SK-N-SH (cell line): ENCODE results near the gene DIAPH2. TPM values are rescaled to one million over a fixed set of nuclear protein-coding genes. Genes with fewer than 3 reads are reported as not detected.
A peak's percentile ranks its signal among the peaks of the same experiment; 100 is the strongest.

Source experiments
- CTCF ChIA-PET: fragments of 300-600, 350-600 bp; formaldehyde crosslinking; extraction: SDS; loops from one replicate; lab custom pipeline; 2021; lab: Yijun Ruan, JAX
- POLR2A ChIA-PET: fragments of 350-600 bp; sonication (Branson Sonifier 250); formaldehyde crosslinking; extraction: SDS; loops from one replicate; lab custom pipeline; 2020; ENCODE audit warnings: antibody characterized with exemption, inconsistent platforms; lab: Yijun Ruan, JAX
- DNase-seq: peaks from one replicate; pipeline ENCODE4 v3.0.0; 2012
- H2AFZ ChIP-seq: fragments of 200-600 bp; sonication (generic); 2 replicates; pipeline ENCODE4 v1.8.1; 2016; ENCODE audit warnings: antibody characterized with exemption, mild to moderate bottlenecking, low read depth
- H3F3A ChIP-seq: fragments of 200-600 bp; sonication (generic); replicated peaks from 2 replicates; pipeline ENCODE3; 2016; ENCODE audit warnings: antibody characterized with exemption, mild to moderate bottlenecking; ENCODE audit not compliant: insufficient read depth
- H3K27ac ChIP-seq, 2 experiments: fragments of 200-500 bp in 1 of 2; fragments of 200-600 bp in 1 of 2; sonication (Bioruptor generic) in 1 of 2; sonication (generic), shearing (Covaris generic) in 1 of 2; 2 replicates each; pipeline versions ENCODE4 v1.5.1 to v1.6.1; 2014 to 2016; ENCODE audit warnings: low read depth in 2 of 2, inconsistent platforms in 1 of 2, low read length in 1 of 2, mild to moderate bottlenecking in 1 of 2, mixed read lengths in 1 of 2
- H3K27me3 ChIP-seq: fragments of 200-600 bp; sonication (generic), shearing (Covaris generic); 2 replicates; pipeline ENCODE4 v1.6.1; 2016; ENCODE audit warnings: mixed run types; ENCODE audit not compliant: insufficient read depth
- H3K36me3 ChIP-seq, 2 experiments: fragments of 200-500 bp in 1 of 2; fragments of 200-600 bp in 1 of 2; sonication (Bioruptor generic) in 1 of 2; sonication (generic) in 1 of 2; replicated peaks in 1 of 2; 2 replicates each; pipeline versions ENCODE3 to v1.5.1; 2014 to 2016; ENCODE audit warnings: low read length in 1 of 2, mild to moderate bottlenecking in 1 of 2; ENCODE audit not compliant: insufficient read depth in 2 of 2, control insufficient read depth in 1 of 2
- H3K4me1 ChIP-seq, 2 experiments: fragments of 200-500 bp in 1 of 2; fragments of 200-600 bp in 1 of 2; sonication (Bioruptor generic) in 1 of 2; sonication (generic), shearing (Covaris generic) in 1 of 2; 2 replicates each; pipeline versions ENCODE4 v1.5.1 to v1.6.1; 2014 to 2016; ENCODE audit warnings: low read depth in 1 of 2, low read length in 1 of 2, mixed run types in 1 of 2; ENCODE audit not compliant: insufficient read depth in 2 of 2, control insufficient read depth in 1 of 2
- H3K4me2 ChIP-seq: fragments of 200-600 bp; sonication (generic), shearing (Covaris generic); 2 replicates; pipeline ENCODE4 v1.6.1; 2017; ENCODE audit warnings: mixed run types
- H3K4me3 ChIP-seq, 2 experiments: fragments of 200-500 bp in 1 of 2; fragments of 200-600 bp in 1 of 2; sonication (Bioruptor generic) in 1 of 2; sonication (generic), shearing (Covaris generic) in 1 of 2; 2 replicates each; pipeline versions ENCODE4 v1.5.1 to v1.8.1; 2014 to 2016; ENCODE audit warnings: low read depth in 2 of 2, inconsistent platforms in 1 of 2, low read length in 1 of 2, mild to moderate bottlenecking in 1 of 2, mixed read lengths in 1 of 2, moderate library complexity in 1 of 2
- H3K79me2 ChIP-seq: fragments of 200-600 bp; sonication (generic); 2 replicates; pipeline ENCODE4 v1.8.1; 2017; ENCODE audit warnings: mild to moderate bottlenecking; ENCODE audit not compliant: insufficient read depth
- H3K9ac ChIP-seq: fragments of 200-600 bp; sonication (generic); 2 replicates; pipeline ENCODE4 v1.6.1; 2017; ENCODE audit warnings: mixed run types
- H3K9me2 ChIP-seq: fragments of 200-600 bp; sonication (generic); 2 replicates; pipeline ENCODE4 v1.6.1; 2017; ENCODE audit warnings: mixed run types
- H3K9me3 ChIP-seq: fragments of 200-600 bp; sonication (generic); 2 replicates; pipeline ENCODE4 v1.6.1; 2017; ENCODE audit warnings: mixed run types, mild to moderate bottlenecking, moderate library complexity
- H4K20me1 ChIP-seq: fragments of 200-600 bp; sonication (generic); 2 replicates; pipeline ENCODE4 v1.6.1; 2017; ENCODE audit warnings: mild to moderate bottlenecking, mixed run types; ENCODE audit not compliant: insufficient read depth
- CHD2 ChIP-seq: fragments of 150-350 bp; IDR thresholded peaks from 2 replicates; pipeline ENCODE4 v1.6.1; 2018; ENCODE audit warnings: low read length; ENCODE audit not compliant: partially characterized antibody
- EP300 ChIP-seq, 2 experiments: IDR thresholded peaks; 2 replicates each; pipeline versions ENCODE4 v1.4.0 to v1.6.1; 2012; ENCODE audit warnings: borderline replicate concordance in 1 of 2, low read depth in 1 of 2, low read length in 1 of 2
- EZH2phosphoT487 ChIP-seq: fragments of 200-600 bp; sonication (generic); IDR thresholded peaks from 2 replicates; pipeline ENCODE4 v1.6.1; 2017; ENCODE audit warnings: low read depth, mixed run types, mild to moderate bottlenecking, antibody characterized with exemption, moderate library complexity, borderline replicate concordance
- FOXJ3 ChIP-seq: sonication (generic); formaldehyde crosslinking; IDR thresholded peaks from 2 replicates; pipeline ENCODE4 v1.5.1; 2020; ENCODE audit warnings: mild to moderate bottlenecking, missing genetic modification reagents
- FOXM1 ChIP-seq: IDR thresholded peaks from 2 replicates; pipeline ENCODE4 v1.4.0; 2012; ENCODE audit warnings: low read depth, mild to moderate bottlenecking
- GABPA ChIP-seq: IDR thresholded peaks from 2 replicates; pipeline ENCODE4 v1.4.0; 2012; ENCODE audit warnings: low read depth, mild to moderate bottlenecking
- GATA2 ChIP-seq: sonication (generic); formaldehyde crosslinking; IDR thresholded peaks from 2 replicates; pipeline ENCODE4 v1.5.0; 2020; ENCODE audit warnings: mild to moderate bottlenecking, missing genetic modification reagents
- JUND ChIP-seq: IDR thresholded peaks from 2 replicates; pipeline ENCODE4 v1.4.0; 2012
- MAX ChIP-seq: IDR thresholded peaks from 2 replicates; pipeline ENCODE4 v1.4.0; 2012; ENCODE audit warnings: low read depth
- MEF2A ChIP-seq: IDR thresholded peaks from 2 replicates; pipeline ENCODE4 v1.4.0; 2012; ENCODE audit warnings: low read depth, borderline replicate concordance
- MXI1 ChIP-seq: IDR thresholded peaks from 2 replicates; pipeline ENCODE4 v1.6.1; 2012; ENCODE audit warnings: mild to moderate bottlenecking, low read depth, low read length, improper control_type of control experiment
- NFIC ChIP-seq: IDR thresholded peaks from 2 replicates; pipeline ENCODE4 v1.4.0; 2012; ENCODE audit warnings: borderline replicate concordance
- NRF1 ChIP-seq: IDR thresholded peaks from 2 replicates; pipeline ENCODE4 v1.6.1; 2012; ENCODE audit warnings: low read depth, mild to moderate bottlenecking, low read length
- RCOR1 ChIP-seq: fragments of 150-350 bp; IDR thresholded peaks from 2 replicates; pipeline ENCODE4 v1.6.1; 2017; ENCODE audit warnings: antibody characterized with exemption, low read length
- RXRA ChIP-seq: IDR thresholded peaks from 2 replicates; pipeline ENCODE4 v1.4.0; 2012; ENCODE audit warnings: low read depth, mild to moderate bottlenecking, borderline replicate concordance
- SMC3 ChIP-seq: IDR thresholded peaks from 2 replicates; pipeline ENCODE4 v1.6.1; 2012; ENCODE audit warnings: low read depth, low read length, improper control_type of control experiment
- TAF1 ChIP-seq: IDR thresholded peaks from 2 replicates; pipeline ENCODE4 v1.6.1; 2012; ENCODE audit warnings: low read depth, mild to moderate bottlenecking, low read length, moderate library complexity, borderline replicate concordance
- TCF12 ChIP-seq: IDR thresholded peaks from 2 replicates; pipeline ENCODE4 v1.4.0; 2012
- TEAD4 ChIP-seq: IDR thresholded peaks from 2 replicates; pipeline ENCODE4 v1.4.0; 2012; ENCODE audit warnings: mild to moderate bottlenecking, borderline replicate concordance; ENCODE audit not compliant: insufficient read depth
- USF1 ChIP-seq: IDR thresholded peaks from 2 replicates; pipeline ENCODE4 v1.4.0; 2012; ENCODE audit warnings: low read depth, borderline replicate concordance
- YY1 ChIP-seq: IDR thresholded peaks from 2 replicates; pipeline ENCODE4 v1.4.0; 2012; ENCODE audit warnings: low read depth, mild to moderate bottlenecking
- ZBTB33 ChIP-seq: IDR thresholded peaks from 2 replicates; pipeline ENCODE4 v1.4.0; 2012; ENCODE audit warnings: low read depth, borderline replicate concordance
- WGBS: methylation state at CpG from one replicate; pipeline ENCODE4 v1.1.6; 2017; ENCODE audit warnings: low lambda C conversion rate; 5-methylcytosine and 5-hydroxymethylcytosine counted together
- polyA plus RNA-seq, 3 experiments: library from polyadenylated mRNA; depleted of rRNA; stranded (reverse); fragments of >200 nt; gene quantifications; 2 replicates each; pipeline ENCODE4 v1.2.3, GENCODE V29; 2012

Gene DIAPH2
- polyA plus RNA-seq (2012; rRNA removed): 1.1 TPM in 2 replicates
- 1.5 and 1.6 TPM in 2 replicates for polyA plus RNA-seq (2012; cell fraction: cytosol; rRNA removed)
- polyA plus RNA-seq (2012; cell fraction: nucleus; rRNA removed): 0.85 and 1.4 TPM in 2 replicates

- no peaks in the 10 kb centered on the region for H4K20me1 ChIP-seq
- DNase-seq: peak; percentile 69
- H3K4me2 ChIP-seq: peak within 1 kb of the TSS; percentile 79
- POLR2A ChIA-PET: interaction anchor here (0.6 to 0.8 kb wide), 2 partner anchors 15 to 71 kb away, joined by 3 to 4 read pairs; no protein-coding TSS in a partner anchor
- no peaks in the 10 kb centered on the region for H3K36me3 ChIP-seq
- H3F3A ChIP-seq: no peaks in the 10 kb centered on the region
- no peaks in the 10 kb centered on the region for H3K9me2 ChIP-seq
- peak within 1 kb of the TSS; percentile 76 for H3K9ac ChIP-seq
- H3K27me3 ChIP-seq: no peaks in the 10 kb centered on the region
- no peaks in the 10 kb centered on the region for H3K9me3 ChIP-seq
- CTCF ChIA-PET: interaction anchor here (0.8 to 1.8 kb wide), 2 partner anchors 63 to 73 kb away, joined by 3 to 5 read pairs; no protein-coding TSS in a partner anchor
- peak within 1 kb of the TSS; percentile 64 to 73; a peak in 3 of 4 replicates for H3K27ac ChIP-seq
- peak within 1 kb of the TSS; percentile 93 for H2AFZ ChIP-seq
- 4% methylated on average over 33 of the region's 57 CpGs for WGBS
- TF ChIP-seq RXRA (no peak), JUND (no peak), ZBTB33 (no peak), TEAD4 (no peak), RCOR1 (no peak), NFIC (no peak), EZH2phosphoT487 (no peak), TAF1 (0 out of 2 replicates have a peak, but pooled peaks have one; percentile 30), FOXM1 (no peak), YY1 (no peak), MEF2A (no peak), FOXJ3 (no peak), CHD2 (no peak), TCF12 (no peak), GATA2 (CRISPR knock-in tag) (no peak), USF1 (peak; percentile 80), MXI1 (no peak; the same call in 1 of the 2 replicates), EP300 (IDR thresholded peaks at IDR 0.05; ENCODE audit: borderline replicate concordance in 1 of 2, low read depth in 1 of 2, low read length in 1 of 2) (no peak), MAX (peak; percentile 50; the same call in 1 of the 2 replicates), GABPA (no peak), SMC3 (no peak), NRF1 (peak; percentile 42)
- TF ChIP-seq, all 33 proteins: peak for 4
- peak within 1 kb of the TSS; percentile 68 to 71 for H3K4me3 ChIP-seq
- H3K79me2 ChIP-seq: peaks cover 16% of the 10 kb centered on the region; the same call in 1 of the 2 replicates
- peaks cover 0 to 2% of the 10 kb centered on the region in 2 experiments; a peak in 1 of 4 replicates for H3K4me1 ChIP-seq
Measured at GRCh38 chrX:96684339-96685209, at the start of gene DIAPH2. DIAPH2 (plus strand) TSS chrX:96684842.
